ENCODE measurements around the gene RNPEP. TPM values are rescaled to one million over a fixed set of nuclear protein-coding genes. Genes with fewer than 3 reads are reported as not detected.
A peak's percentile ranks its signal among the peaks of the same experiment; 100 is the strongest.

Gene RNPEP
- total and polyA plus RNA-seq, 2 experiments from 2014 or later: 32.1 to 80.3 TPM

DNA sequence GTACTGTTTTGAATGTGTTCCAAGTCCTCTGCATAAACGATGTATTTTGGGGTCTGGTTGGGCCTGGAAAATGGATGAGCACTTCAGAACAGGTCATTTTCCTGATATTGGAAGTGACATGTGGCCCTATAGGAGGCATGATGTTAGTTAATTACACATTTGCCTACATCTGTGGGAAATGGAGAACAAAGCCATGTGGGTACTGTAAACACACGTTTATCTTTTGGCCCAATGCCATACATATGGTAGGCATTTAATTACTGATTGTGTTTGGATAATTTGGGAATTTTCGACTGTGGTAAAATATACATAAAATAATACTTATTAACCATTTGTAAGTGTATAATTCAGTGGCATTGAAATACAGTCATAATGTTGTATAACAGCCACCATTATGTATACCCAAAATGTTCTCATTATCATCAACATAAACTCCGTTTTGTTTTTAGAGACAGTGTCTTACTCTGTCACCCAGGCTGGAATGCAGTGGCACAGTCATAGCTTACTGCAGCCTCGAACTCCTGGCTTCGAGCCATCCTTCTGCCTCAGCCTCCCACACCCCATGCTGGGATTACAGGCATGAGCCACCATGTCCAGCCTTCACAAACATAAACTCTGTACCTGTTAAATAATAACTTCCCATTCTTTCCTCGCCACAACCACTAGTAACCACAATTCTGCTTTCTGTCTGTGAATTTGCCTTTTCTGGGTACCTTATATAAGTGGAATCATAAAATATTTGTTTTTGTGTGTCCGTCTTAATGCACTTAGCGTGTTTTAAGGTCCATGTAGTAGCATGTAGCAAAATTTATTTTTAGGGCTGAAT is 11.9 kb upstream of the RNPEP start (continued):
- TF ChIP-seq, protein P1, sequence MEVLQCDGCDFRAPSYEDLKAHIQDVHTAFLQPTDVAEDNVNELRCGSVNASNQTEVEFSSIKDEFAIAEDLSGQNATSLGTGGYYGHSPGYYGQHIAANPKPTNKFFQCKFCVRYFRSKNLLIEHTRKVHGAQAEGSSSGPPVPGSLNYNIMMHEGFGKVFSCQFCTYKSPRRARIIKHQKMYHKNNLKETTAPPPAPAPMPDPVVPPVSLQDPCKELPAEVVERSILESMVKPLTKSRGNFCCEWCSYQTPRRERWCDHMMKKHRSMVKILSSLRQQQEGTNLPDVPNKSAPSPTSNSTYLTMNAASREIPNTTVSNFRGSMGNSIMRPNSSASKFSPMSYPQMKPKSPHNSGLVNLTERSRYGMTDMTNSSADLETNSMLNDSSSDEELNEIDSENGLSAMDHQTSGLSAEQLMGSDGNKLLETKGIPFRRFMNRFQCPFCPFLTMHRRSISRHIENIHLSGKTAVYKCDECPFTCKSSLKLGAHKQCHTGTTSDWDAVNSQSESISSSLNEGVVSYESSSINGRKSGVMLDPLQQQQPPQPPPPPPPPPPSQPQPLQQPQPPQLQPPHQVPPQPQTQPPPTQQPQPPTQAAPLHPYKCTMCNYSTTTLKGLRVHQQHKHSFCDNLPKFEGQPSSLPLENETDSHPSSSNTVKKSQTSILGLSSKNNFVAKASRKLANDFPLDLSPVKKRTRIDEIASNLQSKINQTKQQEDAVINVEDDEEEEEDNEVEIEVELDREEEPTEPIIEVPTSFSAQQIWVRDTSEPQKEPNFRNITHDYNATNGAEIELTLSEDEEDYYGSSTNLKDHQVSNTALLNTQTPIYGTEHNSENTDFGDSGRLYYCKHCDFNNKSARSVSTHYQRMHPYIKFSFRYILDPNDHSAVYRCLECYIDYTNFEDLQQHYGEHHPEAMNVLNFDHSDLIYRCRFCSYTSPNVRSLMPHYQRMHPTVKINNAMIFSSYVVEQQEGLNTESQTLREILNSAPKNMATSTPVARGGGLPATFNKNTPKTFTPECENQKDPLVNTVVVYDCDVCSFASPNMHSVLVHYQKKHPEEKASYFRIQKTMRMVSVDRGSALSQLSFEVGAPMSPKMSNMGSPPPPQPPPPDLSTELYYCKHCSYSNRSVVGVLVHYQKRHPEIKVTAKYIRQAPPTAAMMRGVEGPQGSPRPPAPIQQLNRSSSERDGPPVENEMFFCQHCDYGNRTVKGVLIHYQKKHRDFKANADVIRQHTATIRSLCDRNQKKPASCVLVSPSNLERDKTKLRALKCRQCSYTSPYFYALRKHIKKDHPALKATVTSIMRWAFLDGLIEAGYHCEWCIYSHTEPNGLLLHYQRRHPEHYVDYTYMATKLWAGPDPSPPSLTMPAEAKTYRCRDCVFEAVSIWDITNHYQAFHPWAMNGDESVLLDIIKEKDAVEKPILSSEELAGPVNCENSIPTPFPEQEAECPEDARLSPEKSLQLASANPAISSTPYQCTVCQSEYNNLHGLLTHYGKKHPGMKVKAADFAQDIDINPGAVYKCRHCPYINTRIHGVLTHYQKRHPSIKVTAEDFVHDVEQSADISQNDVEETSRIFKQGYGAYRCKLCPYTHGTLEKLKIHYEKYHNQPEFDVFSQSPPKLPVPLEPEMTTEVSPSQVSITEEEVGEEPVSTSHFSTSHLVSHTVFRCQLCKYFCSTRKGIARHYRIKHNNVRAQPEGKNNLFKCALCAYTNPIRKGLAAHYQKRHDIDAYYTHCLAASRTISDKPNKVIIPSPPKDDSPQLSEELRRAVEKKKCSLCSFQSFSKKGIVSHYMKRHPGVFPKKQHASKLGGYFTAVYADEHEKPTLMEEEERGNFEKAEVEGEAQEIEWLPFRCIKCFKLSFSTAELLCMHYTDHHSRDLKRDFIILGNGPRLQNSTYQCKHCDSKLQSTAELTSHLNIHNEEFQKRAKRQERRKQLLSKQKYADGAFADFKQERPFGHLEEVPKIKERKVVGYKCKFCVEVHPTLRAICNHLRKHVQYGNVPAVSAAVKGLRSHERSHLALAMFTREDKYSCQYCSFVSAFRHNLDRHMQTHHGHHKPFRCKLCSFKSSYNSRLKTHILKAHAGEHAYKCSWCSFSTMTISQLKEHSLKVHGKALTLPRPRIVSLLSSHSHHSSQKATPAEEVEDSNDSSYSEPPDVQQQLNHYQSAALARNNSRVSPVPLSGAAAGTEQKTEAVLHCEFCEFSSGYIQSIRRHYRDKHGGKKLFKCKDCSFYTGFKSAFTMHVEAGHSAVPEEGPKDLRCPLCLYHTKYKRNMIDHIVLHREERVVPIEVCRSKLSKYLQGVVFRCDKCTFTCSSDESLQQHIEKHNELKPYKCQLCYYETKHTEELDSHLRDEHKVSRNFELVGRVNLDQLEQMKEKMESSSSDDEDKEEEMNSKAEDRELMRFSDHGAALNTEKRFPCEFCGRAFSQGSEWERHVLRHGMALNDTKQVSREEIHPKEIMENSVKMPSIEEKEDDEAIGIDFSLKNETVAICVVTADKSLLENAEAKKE (CRISPR knock-in tag; IDR thresholded peaks at IDR 0.05): no peak

DNA sequence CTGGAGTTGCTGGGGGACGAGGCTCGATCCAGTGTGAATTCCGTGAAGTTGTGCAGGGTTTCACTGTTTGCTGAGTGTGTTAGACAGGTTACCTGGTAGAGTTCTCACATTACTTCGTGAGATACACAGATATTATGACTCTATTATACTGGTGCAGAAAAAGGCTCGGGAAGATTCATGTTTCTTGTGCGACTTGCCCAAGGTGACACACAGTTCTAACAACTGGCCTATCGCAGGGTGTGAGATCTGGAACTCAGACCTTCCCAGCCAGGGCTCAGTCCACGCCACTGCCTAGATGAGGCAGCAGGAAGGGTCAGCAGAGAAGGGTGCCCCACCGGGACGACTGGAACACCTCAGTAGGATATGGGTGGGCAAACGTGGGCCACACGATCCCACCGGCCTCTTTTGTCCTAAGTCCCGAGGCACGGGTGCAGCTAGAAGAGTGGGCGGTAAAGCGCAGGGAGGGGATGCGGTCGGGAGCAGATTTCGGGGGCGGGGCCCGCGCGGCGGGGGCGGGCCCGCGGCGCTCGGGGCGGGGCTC is 296 bp upstream of the RNPEP start:
- H3K27me3 ChIP-seq (ENCODE audit: insufficient read depth): 0 out of 2 replicates have a peak, but pooled peaks cover 10% of the 10 kb centered on the region
- Mint-ChIP-seq H3K4me3 (peak overlapping the region; percentile 91), H3K4me1 (peaks cover 16% of the 10 kb centered on the region; the same call in 2 of the 3 replicates), H3K36me3 (ENCODE audit: low read depth) (peaks cover 4% of the 10 kb centered on the region; the same call in 2 of the 3 replicates), H3K27ac (peak overlapping the region; percentile 81; the same call in 1 of the 2 replicates), H3K9me3 (no peaks in the 10 kb centered on the region), H3K27me3 (ENCODE audit: insufficient read depth, low read depth, poor library complexity) (peaks cover 8% of the 10 kb centered on the region)
- peaks cover 6% of the 10 kb centered on the region for H3K4me1 ChIP-seq (ENCODE audit: insufficient read depth)
- no peaks in the 10 kb centered on the region for H3K9me2 ChIP-seq (ENCODE audit: insufficient read depth)
- ATAC-seq: peak; percentile 18
- peaks cover 38% of the 10 kb centered on the region for H3K79me2 ChIP-seq (replicated peaks; ENCODE audit: insufficient read depth)
- DNase-seq (ENCODE audit: low spot score): peak; percentile 37
- H3K4me2 ChIP-seq: peak overlapping the region; percentile 87
- H3K27ac ChIP-seq (ENCODE audit: low read depth): no peak overlapping the region
- peak overlapping the region; percentile 73 for H2AFZ ChIP-seq
- peaks cover 9% of the 10 kb centered on the region; the same call in 1 of the 2 replicates for H4K20me1 ChIP-seq (replicated peaks; ENCODE audit: insufficient read depth)
- H3K4me3 ChIP-seq: peak overlapping the region; percentile 70
- H3K36me3 ChIP-seq (ENCODE audit: insufficient read depth): no peaks in the 10 kb centered on the region
- no peaks in the 10 kb centered on the region for H3F3A ChIP-seq (replicated peaks; ENCODE audit: low read depth)
- TF ChIP-seq, protein P2, sequence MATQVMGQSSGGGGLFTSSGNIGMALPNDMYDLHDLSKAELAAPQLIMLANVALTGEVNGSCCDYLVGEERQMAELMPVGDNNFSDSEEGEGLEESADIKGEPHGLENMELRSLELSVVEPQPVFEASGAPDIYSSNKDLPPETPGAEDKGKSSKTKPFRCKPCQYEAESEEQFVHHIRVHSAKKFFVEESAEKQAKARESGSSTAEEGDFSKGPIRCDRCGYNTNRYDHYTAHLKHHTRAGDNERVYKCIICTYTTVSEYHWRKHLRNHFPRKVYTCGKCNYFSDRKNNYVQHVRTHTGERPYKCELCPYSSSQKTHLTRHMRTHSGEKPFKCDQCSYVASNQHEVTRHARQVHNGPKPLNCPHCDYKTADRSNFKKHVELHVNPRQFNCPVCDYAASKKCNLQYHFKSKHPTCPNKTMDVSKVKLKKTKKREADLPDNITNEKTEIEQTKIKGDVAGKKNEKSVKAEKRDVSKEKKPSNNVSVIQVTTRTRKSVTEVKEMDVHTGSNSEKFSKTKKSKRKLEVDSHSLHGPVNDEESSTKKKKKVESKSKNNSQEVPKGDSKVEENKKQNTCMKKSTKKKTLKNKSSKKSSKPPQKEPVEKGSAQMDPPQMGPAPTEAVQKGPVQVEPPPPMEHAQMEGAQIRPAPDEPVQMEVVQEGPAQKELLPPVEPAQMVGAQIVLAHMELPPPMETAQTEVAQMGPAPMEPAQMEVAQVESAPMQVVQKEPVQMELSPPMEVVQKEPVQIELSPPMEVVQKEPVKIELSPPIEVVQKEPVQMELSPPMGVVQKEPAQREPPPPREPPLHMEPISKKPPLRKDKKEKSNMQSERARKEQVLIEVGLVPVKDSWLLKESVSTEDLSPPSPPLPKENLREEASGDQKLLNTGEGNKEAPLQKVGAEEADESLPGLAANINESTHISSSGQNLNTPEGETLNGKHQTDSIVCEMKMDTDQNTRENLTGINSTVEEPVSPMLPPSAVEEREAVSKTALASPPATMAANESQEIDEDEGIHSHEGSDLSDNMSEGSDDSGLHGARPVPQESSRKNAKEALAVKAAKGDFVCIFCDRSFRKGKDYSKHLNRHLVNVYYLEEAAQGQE (IDR thresholded peaks at IDR 0.05; ENCODE audit: unreplicated experiment): no peak
- TF ChIP-seq, protein P1 (CRISPR knock-in tag; IDR thresholded peaks at IDR 0.05): no peak

Data from GM23338 (cell line).